Activated T-cell treated with anti-CD3 and anti-CD28 coated beads for 24 hours (primary cell): ENCODE data around the gene WNT1.

Source experiments
- DNase-seq: peaks from one replicate; pipeline ENCODE4 v3.0.0-alpha.2; 2020; ENCODE audit warnings: low read depth

The WNT1 gene

DNA sequence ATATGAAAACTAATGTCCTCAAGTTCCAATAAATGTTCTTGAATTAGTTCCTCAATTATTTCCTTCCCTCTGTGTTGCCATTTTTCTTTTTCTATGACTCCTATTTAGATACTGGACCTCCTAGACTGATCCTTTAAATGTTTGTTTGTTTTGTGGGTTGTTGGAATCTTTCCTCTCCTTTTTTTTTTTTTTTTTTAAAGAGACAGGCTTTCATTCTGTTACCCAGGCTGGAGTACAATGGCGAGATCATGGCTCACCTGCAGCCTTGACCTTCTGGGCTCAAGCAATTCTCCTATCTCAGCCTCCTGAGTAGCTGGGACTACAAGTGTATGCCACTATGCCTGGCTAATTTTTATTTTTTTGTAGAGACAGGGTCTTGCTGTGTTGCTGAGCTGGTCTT, 30.8 kb downstream of the WNT1 start:
- no peak for DNase-seq

DNA sequence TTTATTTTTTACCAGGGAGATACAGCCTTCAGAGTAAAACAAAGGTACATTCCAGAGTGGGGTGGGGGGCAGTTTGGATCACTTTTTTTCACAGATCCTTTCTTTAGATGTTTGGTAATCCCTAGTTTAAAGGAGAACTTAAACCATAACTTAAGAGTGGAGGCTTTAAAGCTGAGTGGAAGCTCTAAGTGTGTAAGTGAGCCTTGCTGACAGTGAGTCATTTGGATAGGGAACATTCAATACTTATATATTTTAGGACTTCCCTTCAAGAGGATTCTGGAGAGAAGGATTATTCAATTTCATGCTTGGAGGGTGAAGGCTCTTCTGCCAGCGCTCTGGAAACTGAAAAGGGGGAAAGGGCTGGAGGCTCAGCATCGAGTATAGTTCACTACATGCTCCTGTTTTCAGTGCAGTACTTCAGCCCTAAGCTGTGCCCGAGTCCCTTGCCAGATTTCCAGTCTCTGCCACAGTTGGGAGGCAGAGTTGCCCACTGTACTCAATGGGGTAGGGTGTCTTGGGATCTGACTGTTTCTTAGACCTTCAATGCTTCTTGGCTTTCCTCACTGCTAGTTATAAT, 32.1 kb downstream of the WNT1 start:
- DNase-seq = no peak

DNA sequence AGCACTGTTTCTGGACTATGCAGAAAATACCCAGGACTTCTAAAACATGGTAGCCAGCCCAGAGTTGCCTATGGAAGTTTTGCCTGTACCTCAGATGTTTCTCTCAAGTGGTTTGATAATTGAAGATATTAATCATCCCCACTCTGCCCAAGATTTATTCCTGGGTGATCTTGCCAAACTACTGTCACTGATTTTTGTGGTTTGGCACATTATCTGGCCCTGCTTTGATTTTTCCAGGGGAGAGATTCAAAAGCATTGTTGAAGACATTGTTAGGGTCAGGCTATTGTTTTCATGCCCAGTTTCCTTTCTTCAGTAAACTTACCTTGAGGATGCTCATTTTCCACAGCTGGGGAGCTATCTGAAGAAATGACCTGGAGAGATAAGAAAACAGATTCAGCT, 34.6 kb downstream of the WNT1 start:
- no peak for DNase-seq

DNA sequence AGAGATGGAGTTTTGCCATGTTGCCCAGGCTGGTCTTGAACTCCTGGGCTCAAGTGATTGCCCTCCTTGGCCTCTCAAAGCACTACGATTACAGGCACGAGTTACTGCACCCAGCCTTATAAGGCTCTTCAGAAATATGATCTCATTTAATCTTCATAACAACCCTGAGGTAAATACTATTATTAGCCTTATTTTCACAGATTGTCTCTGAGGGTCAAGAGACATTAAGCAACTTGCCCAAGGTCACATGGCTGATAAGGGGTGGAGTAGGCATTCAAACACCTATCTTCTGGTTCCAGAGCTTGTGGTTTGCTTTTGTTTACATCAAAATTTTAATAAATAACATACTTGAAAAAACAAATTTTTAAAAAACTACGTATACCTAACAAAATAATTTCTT, 35.3 kb downstream of the WNT1 start:
- DNase-seq = no peak

DNA sequence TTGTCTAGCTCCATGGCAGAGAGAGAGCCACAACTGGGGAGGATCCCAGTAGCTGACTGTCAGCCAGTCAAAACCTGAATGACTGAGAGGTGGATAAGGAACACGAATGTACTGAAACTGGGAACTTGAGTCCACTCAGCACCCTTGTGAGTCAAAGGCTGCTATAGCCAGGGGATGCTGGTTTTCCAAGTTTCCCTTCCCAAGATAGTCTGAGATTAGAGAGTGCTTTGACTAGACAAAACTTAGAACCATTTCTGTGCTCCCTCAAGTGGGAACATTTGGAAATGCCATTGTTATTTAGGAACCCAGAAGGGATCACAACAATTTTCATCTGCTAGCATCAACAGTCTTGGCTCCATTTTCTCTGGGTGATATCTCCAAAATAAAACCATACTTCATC, 36.4 kb downstream of the WNT1 start:
- no peak for DNase-seq

DNA sequence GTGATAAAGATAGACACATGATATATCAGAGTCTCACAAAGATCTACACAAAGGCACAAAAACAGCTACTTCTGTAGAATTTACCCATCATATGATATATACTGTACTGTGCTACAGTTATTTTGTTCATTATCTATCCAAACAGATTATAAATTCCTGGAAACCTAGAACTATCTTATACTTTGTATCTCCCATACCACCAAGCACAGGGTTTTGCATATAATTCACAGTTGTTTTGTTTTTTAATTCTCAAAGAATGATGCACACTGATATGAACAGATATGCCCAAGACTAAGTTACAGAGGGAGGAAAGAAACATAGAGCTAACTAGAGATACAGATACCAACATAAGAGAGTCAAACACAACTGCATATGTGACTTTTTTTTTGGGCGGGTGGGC, 37.1 kb downstream of the WNT1 start:
- DNase-seq = no peak

DNA sequence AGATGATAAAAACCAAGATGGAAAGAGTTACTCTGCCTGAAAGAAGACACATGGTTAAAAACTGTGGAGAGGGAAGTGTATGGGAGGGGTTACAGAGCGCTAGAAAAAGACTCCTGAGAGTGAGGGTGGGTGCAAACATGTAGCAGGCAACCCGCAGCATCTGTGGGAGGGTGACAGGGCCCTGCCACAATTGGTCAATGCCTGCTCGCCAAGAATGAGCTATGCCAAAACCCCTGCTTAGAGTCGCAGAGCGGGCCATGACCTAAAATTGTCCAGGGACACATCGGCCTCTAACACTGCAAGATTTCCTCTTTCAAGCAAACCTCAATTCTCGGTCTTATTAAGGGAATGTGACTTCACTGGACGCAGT, 39.8 kb downstream of the WNT1 start:
- no peak for DNase-seq

DNA sequence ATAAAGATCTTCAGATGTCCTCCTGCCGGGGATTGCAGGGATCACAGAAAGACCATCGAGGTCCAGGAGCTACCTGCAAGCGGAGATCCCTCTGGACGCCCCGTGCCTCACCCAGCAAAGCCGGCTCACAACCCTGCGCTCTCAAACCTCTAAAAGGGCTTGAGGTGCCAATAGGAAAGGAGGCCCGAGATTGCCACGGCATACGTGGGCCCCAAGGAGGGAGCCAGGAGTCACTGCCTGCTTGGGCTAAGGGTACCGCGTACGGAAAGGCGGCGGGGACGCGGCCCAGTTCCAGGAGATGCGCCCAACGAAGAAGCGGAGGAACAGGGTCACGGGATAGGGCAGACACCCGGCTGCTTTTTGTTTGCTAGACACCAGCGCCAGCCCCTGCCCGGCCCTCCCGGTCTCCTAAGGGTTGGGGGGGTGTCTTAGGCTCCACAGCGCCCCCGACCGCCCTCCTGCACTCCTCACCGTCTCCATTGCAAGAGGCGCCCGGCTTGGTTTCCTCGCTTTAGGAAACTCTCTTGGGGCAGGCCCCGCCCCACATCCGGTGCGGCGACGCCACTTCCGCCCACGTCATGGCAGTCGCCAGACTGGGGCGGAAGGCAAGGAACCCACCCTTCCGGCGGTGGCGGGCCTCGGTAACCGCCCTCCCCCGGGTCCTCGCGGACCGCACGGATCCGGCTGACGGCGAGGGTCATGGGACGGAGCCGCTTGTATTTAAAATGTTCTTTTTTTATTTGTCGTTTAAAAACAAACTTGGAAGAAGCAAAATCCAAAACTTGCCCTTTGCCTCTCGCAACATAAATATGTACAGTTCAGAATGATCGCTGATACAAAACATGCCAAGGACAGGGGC, 40.4 kb downstream of the WNT1 start, which contains the start of gene PRKAG1:
Gene PRKAG1, minus strand, starts transcription at position 516 of the 859 bp plus-strand sequence. Its CDS starts 36 bp downstream, at position 480.
- DNase-seq = peak; percentile 93

DNA sequence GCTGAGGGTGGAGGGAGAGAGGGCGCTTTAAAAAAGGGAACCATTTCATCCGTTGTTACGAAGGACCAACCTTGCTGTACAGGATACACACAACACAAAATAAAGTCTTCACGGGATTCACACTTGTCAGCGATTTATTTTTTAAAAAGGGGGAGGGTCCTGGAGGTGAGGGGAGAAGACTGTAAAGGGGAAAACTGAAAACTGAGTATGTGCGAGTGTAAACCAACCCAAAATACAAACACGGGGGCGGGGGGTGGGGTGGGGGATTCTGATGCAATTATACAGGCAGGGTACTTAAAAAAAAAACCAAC, 41.0 kb downstream of the WNT1 start:
- DNase-seq = no peak

DNA sequence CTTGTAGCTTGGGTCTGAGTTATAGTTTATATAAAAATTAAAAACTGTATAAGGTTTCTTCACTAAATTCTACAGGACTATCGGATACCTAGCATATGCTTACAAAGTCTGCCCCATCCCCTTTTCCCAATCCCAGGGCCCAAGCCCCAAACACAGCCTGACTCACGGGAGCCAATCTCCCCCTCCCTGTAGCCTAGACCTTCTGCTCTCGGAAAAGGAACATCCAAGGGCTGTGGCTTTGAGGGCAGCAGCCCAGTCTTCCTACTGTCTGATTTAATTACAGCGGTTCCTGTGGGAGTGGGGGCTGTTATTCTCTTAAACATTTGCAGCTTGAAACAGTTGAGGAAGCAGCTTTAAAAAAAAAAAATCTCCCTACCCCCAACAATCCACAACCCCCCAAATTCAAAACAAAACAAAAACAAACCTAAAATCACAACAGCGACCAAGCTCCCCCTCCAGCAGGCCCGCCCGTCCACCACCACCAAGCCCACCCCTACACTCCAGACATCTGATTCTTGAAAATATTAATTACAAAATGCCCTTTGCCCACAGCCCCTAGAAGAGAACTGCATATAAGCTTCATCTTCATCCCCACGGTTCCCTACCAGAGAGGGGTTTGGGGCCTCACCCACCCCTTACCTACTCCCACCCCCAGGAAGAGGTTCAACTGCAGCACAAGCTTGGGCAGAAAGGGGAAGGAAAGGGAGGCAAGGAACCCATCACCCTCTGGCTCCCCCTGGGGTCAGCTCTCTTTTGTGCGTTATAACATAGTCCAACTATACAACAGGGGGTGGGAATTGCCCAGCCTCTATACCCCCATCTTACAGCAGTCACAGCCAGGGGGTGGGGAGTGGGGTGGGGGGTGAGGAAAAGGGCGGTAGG, 41.6 kb downstream of the WNT1 start:
- no peak for DNase-seq

DNA sequence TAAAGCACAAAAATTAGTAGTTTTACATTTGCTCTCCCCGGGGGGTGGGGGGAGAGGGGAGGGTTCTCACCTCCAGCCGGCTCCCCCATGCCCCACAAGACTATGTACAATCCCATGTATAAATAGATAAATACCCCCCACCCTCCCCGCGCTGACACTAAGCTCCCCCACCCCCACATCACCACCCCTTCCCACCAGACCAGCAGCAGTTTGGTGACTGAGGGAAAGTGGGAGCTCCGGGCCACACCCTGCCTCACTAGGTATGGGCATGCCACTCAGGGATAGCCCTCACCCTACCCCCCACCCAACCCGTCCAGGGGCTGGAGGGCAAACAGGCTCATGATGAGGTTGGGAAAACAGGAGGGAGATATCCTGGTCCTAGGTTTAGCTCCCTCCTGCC, 42.3 kb downstream of the WNT1 start:
- DNase-seq = no peak

DNA sequence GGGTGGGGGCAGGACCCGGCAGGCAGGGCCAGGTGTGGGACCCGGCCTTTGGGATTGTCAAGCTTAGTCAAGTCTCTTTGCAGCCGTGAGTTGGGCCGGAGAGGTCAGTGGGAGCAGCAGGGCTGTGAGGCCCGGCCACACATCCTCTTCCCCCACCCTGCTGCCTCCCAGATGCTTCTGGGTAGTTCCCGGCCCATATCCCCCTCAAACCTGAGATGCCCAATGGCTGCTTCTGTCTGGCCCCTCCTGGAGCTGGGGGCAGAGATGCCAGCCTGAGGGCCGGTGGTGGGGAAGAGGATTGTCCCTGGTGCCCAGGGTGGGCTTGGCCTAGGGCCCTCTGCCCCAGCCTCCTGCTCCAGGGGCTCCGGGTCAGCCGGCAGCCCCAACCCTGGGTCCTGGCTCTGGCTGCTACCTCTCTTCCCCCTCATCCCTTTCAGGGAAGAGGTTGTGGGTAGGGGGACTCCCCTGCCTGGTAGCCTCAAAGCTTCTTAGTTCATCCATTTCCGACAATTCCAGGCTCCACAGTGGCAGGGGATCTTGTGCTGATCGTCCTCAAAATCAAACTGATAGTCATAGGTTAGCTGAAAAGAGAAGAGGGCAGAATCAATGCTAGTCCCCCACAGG, 43.3 kb downstream of the WNT1 start:
- DNase-seq = no peak

DNA sequence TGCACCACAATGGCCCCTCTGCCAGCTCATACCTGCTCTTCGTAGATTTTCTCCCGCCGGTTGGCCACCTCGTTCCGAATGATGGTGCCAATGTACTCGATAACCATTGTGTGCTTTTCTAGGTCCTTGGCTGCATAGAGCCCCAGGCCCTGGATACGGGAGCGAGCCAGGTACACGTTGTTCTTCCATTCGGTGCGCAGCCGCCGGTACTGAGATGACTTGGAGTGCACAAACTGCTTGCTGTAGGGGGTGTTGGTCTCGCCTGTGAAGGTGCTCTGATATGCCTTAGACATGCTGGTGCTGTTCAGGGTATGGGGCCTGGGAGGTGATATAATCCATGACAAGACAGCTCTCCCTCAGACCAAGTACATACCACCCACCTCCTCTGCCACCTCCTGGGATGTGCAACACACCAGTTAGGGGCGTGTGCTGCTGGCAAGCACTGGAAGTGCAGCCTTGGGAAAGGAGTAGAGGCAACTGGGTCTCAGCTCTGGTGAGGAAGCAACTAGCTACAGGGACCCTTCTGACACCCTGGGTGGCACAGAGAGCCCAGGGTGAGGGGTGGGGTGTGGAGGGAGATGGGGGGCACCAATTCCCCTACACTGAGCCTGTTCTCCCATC, 44.5 kb downstream of the WNT1 start:
- DNase-seq = no peak

DNA sequence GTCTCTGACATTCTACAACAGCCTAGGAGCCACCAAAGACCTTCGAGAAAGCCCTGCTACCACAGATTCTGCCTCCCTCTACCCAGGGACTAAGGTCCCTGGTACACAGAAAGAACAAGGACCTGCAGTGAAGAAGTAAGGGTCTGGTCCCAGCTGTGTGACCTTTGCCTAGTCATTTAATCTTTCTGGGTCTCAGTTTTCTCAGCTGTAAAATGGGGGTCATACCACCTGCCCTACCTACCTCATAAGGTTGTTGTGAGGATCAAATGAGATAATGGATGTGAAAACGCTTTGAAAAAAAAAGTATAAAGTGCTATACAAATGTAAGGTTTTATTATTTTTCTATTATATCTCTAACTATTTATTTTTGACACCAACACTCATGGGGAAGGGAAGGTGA, 45.7 kb downstream of the WNT1 start:
- DNase-seq = no peak

DNA sequence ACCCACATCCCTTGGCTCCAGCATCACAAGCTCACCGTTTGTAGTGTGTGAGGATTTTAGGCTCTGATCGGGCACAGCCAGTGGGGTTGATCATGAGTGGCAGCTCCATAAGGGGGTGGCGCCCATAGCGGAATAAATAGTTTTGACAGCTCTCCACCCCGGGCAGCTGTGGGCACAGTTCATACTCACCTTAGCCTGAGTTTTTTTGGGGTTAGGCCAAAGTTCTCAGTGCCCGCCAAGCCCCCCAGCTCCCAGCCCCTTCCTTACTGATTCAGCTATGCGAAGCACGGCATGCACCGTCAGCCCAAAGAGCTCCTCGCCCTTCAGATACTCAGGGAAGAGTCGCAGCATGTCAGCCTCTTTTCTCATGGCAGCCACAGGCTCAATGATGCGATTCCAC, 46.4 kb downstream of the WNT1 start:
- DNase-seq = no peak

DNA sequence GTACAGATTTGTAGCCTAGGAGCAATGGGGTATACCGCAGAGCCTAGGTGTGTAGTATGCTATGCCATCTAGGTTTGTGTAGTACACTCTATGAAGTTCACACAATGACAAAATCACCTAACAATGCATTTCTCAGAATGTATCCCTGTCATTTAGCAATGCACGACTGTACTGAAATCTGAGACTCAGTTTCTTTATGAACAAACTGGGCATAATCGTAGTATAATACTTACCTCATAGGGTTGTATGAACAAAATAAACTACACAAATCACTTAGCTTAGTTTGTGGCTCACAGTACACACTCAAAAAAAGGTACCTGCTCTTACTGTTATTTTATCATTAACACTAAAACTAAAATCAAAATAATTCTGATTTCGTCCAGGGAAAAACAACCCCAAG, 47.3 kb downstream of the WNT1 start:
- DNase-seq = no peak

DNA sequence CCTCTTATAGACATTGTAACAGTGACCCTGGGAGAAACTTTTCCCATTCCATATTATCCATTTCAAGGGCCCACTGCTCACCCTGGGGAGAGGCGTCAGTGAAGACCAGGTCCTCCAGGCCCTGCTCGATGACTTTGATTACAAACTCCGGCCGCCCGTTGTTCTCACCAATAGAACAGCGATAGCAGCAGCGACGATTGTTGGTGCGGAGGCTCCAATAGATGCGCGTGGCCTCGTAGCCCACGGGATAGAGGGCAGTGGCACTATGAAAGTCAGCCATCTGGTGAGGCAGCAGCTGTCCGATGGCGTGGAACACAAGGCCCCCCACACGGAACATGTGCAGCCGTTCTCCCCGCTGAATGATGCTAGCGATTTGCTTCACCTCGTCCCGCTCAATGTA, 48.0 kb downstream of the WNT1 start:
- no peak for DNase-seq

DNA sequence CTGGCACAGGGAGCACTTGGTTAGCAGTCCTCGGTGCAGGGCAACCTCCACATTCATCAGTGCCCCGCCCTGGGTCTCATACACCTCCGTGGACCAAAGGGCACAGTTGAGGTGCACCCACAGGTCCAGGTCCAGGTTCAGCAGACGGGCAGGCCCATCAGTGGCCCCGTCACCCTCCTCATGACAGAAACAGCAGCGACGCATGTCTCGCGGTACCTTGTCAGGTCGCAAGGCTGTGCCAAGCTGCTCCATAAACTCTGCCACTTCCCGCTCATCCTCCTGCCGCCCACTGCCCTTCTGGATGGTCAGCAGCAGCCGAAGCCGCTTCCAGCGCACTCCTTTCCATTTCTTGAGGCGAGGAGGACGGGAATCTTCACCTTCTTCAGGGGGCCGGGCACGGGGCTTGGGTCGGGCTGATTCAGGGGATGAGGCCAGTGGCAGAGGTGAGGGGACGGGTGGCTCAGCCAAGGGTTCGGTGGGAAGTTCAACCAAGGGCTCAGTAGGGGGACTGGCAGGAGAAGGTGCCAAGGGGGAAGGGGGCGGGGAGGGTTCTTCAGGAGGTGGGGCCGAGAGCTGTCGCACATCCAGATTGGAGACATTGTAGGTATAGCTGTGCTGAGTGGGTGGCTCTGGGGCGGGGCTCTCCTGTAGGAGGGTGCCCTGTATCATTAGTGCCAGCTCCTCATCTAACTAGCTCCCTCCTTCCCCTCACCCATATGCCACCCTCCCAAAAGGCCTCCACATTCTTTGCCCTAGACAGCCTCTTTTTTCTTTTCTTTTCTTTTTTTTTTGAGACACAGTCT, 48.8 kb downstream of the WNT1 start:
- no peak for DNase-seq

DNA sequence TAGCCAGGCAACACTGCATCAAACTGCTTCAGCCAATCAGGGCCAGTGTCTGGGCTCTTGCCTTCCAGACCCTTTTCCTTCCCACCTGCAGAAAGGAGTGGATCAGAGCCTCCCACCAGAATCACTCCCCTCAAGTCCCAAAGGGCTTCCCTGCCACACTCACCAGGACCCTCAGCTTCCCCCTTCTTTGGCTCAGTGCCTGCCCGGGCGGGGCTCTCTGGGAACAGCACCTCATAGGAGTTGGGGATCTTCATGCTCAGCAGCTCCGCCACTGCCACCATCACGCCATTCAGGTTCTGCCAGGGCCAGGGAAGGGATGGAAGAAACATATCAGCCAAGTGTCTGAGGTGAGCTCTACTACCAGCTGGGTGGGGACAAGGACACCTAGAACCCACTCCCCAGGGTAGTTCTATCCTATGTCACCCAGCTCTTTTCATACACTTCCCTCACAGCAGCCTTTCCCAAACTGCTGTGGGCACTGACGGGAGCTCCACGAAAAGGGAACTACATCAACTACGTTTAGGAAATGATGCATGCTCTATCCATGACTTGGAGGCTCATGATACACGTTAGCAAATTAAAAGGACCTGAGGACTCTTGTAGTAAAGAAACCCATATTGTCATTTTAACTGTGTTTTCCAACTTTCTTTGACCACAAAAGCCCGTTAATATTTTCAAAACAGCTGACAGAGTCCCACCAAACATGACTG, 49.9 kb downstream of the WNT1 start:
- DNase-seq = no peak

DNA sequence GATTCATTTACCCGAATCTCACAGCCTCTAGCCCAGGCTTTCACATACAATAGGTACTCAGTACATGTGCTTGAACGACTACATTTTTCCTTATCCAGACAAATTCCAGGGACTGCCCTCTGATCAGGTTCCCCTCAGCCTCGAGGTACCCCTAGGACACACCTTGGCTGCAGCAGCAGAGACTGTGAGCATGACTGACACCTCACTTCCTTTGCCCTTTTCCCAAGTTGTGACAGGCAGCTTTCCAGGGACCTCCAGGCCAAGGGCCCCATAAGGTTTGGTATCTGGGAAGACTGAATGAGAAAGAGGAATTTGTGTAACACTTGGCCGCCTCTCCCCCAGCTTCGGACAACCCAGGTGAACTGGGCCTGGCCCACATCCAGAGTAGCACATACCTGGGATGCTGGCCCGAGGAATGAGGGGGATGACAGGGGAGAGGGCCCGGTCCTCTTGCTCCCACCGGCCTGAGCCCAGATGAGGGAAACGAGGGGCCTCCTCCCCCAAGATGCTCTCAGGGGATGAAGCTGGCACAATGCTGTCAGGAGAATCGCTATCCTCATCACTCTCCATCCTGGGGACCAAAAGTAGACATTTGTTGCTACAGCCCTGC, 50.6 kb downstream of the WNT1 start:
- no peak for DNase-seq
